GM06990 (cell line): ENCODE results near the gene CIC.
"Not testable (repeated sequence)": the region's sequence is repeated elsewhere in the genome, so short reads cannot be mapped to it uniquely, and the experiment has no call there.

Experiments
- DNase-seq: peaks from one replicate; pipeline ENCODE4 v3.0.0-alpha.2; 2011; ENCODE audit not compliant: insufficient read length; ENCODE audit errors: extremely low read depth
- H3K27me3 ChIP-seq: replicated peaks from 2 replicates; pipeline ENCODE4 v1.6.0; 2011; ENCODE audit warnings: low read length; ENCODE audit not compliant: control insufficient read depth, insufficient read depth
- H3K36me3 ChIP-seq: 2 replicates; pipeline ENCODE4 v1.5.1; 2011; ENCODE audit warnings: low read length; ENCODE audit not compliant: control insufficient read depth, insufficient read depth
- H3K4me3 ChIP-seq: replicated peaks from 2 replicates; pipeline ENCODE4 v1.5.1; 2011; ENCODE audit warnings: low read depth, mild to moderate bottlenecking, control low read depth, low read length
- TF ChIP-seq, protein P1 (sequence below): IDR thresholded peaks from 2 replicates; pipeline ENCODE4 v1.5.1; 2011; ENCODE audit warnings: low read length, control low read depth, mild to moderate bottlenecking, inconsistent platforms; ENCODE audit not compliant: insufficient read depth, poor library complexity, severe bottlenecking

The CIC gene

DNA sequence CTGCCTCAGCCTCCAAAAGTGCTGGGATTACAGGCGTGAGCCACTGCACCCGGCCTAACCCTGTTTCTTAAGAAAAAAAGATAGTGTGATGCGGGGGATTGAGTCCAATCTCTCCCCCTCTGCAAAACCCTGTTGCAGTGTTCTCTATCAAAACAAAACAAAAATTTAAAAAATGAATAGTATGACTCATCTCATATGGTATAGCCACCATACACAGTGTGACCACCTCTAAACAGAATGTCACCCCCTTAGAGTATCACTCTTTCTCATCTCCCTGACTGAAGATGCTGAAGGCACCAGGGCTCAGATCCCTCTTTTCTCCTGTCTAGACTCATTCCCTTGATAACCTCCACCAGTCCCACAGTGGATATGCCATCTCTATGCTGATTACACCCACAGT, 7.3 kb upstream of the CIC start:
- DNase-seq, result no peak
- Histone ChIP-seq H3K36me3 (no peaks in the 10 kb centered on the region), H3K27me3 (no peaks in the 10 kb centered on the region), H3K4me3 (no peak overlapping the region)
- TF ChIP-seq, protein P1, sequence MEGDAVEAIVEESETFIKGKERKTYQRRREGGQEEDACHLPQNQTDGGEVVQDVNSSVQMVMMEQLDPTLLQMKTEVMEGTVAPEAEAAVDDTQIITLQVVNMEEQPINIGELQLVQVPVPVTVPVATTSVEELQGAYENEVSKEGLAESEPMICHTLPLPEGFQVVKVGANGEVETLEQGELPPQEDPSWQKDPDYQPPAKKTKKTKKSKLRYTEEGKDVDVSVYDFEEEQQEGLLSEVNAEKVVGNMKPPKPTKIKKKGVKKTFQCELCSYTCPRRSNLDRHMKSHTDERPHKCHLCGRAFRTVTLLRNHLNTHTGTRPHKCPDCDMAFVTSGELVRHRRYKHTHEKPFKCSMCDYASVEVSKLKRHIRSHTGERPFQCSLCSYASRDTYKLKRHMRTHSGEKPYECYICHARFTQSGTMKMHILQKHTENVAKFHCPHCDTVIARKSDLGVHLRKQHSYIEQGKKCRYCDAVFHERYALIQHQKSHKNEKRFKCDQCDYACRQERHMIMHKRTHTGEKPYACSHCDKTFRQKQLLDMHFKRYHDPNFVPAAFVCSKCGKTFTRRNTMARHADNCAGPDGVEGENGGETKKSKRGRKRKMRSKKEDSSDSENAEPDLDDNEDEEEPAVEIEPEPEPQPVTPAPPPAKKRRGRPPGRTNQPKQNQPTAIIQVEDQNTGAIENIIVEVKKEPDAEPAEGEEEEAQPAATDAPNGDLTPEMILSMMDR, result no peak

DNA sequence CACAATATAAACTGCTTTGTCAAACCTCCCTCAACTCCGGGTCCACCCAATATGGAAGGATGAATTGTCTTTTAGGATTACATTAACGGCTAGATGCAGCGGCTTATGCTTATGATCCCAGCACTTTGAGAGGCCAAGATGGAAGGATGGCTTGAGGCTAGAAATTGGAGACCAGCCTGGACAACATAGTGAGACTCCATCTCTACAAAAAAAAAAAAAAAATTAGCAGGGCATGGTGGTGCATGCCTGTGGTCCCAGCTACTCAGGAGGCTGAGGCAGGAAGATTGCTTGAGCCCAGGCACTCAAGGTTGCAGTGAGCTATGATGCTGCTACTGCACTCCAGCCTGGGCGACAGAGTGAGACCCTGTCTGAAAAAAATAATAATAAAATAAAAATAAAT, 2.9 kb upstream of the CIC start:
- H3K4me3 ChIP-seq, H3K36me3 ChIP-seq, DNase-seq, H3K27me3 ChIP-seq: not testable (repeated sequence)

DNA sequence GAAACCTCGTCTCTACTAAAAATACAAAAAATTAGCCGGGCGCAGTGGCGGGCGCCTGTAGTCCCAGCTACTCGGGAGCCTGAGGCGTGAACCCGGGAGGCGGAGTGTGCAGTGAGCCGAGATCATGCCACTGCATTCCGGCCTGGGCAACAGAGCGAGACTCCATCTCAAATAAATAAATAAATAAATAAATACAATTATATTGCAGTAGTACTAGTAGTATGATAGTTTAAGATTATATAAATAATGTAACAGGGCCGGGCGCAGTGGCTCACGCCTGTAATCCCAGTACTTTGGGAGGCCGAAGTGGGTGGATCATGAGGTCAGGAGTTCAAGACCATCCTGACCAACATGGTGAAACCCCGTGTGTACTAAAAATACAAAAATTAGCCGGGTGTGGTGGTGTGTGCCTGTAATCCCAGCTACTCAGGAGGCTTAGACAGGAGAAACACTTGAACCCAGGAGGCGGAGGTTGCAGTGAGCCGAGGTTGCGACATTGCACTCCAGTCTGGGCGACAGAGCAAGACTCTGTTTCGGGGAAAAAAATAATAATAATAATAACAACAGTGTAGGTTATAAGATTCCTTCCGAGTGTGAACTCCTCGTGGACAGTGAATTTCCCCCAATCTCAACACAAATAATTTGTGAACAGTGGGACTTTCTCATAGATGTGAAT, 2.0 kb upstream of the CIC start:
- H3K4me3 ChIP-seq, H3K27me3 ChIP-seq, DNase-seq, H3K36me3 ChIP-seq: not testable (repeated sequence)

DNA sequence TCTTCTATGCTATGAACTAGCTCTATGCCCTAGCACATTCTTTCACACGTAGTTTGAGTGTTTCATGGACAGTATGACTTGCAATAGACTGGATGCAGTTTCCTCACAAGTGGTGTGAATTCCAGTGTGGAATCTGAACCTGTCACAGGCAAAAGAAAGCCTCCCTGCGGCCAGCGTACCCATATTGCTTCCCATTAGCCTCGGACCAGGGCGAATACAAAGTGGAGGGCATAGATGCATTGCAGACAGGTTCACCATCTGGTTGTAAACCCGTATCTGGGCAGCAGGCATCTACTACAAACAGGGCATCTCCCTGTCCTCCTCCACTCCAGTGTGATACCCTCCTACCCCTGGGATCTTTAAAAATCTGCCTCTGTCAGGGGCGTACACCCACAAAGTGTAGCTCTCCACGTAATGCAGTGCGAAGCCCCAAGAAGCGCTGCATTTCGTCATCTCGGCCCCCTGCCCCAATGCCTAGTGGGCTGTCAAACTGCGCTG, 1.4 kb upstream of the CIC start:
- Histone ChIP-seq H3K4me3 (peak overlapping the region; percentile 77), H3K27me3 (no peaks in the 10 kb centered on the region), H3K36me3 (peaks cover 9% of the 10 kb centered on the region)
- DNase-seq, result no peak
- TF ChIP-seq, protein P1, result no peak

DNA sequence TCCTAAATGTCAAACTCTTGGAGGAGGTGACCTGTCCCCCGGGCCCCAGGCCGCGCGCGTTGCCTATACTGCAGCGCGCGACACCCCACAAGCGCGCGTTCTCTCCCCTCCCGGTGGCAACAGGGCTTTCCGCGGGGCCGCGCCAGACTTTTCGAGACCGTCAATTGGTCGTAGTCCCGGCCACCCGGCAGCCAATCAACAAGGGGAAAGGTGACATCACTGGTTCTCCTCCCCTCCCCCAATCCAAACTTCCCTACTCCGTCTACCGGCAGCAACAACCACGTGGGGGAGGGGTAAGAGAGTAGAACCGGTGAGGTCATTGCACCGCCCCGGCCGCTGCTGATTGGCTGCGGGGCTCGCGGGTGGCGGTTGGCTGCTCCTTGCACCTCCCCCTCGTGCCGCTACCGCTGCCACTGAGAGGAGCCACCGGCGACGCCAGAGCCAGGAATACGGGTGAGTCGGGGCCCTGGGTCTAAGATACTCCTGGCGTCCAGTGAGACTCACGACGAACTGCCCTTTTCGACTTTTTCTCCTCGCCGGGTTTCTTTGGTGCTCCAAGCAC, 829 bp upstream of the CIC start:
- H3K4me3 ChIP-seq, result peak overlapping the region; percentile 77
- peak; percentile 99 for DNase-seq
- peaks cover 11% of the 10 kb centered on the region for H3K36me3 ChIP-seq
- TF ChIP-seq, protein P1, result no peak
- no peaks in the 10 kb centered on the region for H3K27me3 ChIP-seq

DNA sequence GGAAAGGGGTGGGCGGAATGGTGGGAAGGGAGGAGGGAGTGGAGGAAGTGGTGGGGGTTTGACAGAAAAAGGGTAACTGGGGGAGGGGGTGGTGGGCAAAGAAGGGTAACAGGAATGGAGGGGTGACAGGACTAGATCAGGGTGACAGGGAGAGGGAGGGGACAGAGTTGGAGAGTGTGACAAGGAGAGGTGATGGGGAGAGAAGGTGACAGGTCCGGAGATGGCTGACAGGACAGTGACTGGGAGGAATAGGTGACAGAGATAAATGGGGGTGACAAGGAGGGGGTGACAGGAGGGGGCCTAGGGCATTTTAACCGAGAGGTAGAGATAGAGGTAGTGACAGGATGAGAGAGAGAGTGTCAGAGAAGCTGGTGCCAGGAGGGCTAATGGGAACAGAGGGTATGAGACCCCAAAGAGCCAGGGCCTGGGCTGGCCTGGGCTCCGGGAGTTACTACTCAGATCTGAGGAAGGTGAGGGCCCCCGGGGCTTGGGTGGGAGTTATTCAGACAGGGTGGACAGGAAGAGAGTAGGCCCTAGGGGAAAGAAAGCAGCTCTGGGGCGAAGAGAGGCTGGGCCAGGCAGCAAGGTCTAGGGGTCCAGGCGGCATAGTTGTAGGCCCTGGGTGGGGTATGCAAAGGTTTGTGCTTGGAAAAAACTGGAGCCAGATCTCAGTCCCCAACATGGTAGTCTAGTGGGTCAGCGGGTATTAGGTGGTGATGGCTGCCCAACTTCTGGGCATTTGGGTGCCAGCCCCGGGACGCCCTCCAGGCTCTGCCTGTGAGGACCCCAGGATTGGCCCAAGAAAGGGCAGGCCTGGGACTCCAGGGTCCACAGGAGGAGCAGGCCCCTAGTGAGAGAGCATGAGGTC, 660 bp downstream of the CIC start:
- TF ChIP-seq, protein P1, result no peak
- no peaks in the 10 kb centered on the region for H3K27me3 ChIP-seq
- peak overlapping the region; percentile 91 for H3K4me3 ChIP-seq
- DNase-seq, result peak; percentile 13
- H3K36me3 ChIP-seq, result peaks cover 18% of the 10 kb centered on the region
